Endothelial cell of umbilical vein (primary cell): ENCODE measurements around the gene MAP3K21.

Source experiments
- POLR2A ChIP-seq: IDR thresholded peaks from 2 replicates; pipeline ENCODE4 v1.6.1; 2012; ENCODE audit warnings: low read depth, mild to moderate bottlenecking, control low read depth, low read length
- POLR2AphosphoS5 ChIP-seq: IDR thresholded peaks from 2 replicates; pipeline ENCODE4 v1.6.1; 2012; ENCODE audit warnings: low read depth, mild to moderate bottlenecking, control low read depth, low read length, moderate library complexity; ENCODE audit not compliant: insufficient read depth
- TF ChIP-seq, protein P1 (sequence below), 2 donors: IDR thresholded peaks; 1 replicate in 1 of 2; 2 replicates in 1 of 2; pipeline ENCODE4 v1.5.1; 2011; ENCODE audit warnings: low read length in 2 of 2, mild to moderate bottlenecking in 2 of 2, moderate library complexity in 2 of 2, control low read depth in 1 of 2, inconsistent platforms in 1 of 2, low read depth in 1 of 2; ENCODE audit not compliant: insufficient read depth in 1 of 2; ENCODE audit errors: extremely low read depth in 1 of 2

DNA sequence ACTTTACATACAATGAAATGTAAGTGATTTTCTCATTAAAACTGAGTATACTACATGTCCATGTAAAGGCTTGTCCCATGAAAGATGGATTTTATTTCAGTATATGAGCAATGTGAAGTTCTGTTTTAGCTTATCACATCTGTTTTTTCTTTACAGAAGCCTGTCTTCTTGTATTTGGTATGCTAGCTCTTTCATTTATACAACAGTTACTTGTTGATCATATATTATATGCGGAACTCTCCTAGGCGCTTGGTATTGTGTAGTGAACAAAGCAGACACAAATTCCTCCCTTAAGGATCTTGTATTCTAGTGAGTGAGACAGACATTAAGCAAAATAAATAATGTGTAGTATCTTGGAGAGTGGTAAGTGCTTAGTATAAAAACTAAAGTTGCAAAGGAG is 10.6 kb downstream of the MAP3K21 start:
- TF ChIP-seq POLR2AphosphoS5, result no peak
- TF ChIP-seq POLR2A, result no peak
- TF ChIP-seq, protein P1, sequence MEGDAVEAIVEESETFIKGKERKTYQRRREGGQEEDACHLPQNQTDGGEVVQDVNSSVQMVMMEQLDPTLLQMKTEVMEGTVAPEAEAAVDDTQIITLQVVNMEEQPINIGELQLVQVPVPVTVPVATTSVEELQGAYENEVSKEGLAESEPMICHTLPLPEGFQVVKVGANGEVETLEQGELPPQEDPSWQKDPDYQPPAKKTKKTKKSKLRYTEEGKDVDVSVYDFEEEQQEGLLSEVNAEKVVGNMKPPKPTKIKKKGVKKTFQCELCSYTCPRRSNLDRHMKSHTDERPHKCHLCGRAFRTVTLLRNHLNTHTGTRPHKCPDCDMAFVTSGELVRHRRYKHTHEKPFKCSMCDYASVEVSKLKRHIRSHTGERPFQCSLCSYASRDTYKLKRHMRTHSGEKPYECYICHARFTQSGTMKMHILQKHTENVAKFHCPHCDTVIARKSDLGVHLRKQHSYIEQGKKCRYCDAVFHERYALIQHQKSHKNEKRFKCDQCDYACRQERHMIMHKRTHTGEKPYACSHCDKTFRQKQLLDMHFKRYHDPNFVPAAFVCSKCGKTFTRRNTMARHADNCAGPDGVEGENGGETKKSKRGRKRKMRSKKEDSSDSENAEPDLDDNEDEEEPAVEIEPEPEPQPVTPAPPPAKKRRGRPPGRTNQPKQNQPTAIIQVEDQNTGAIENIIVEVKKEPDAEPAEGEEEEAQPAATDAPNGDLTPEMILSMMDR (IDR thresholded peaks at IDR 0.05; ENCODE audit: extremely low read depth in 1 of 2, insufficient read depth in 1 of 2, low read depth in 1 of 2, low read length in 2 of 2), result no peak
